IMR-90 (cell line): ENCODE data around the gene CDYL2. TPM values are rescaled to one million over a fixed set of nuclear protein-coding genes. Genes with fewer than 3 reads are reported as not detected.

ENCODE experiments used
- ATAC-seq: fragments of 200-7000 bp; cut with Tn5 transposase; 2 replicates; pipeline ENCODE4 v1.9.1; 2020; ENCODE audit warnings: low read depth, mild to moderate bottlenecking, moderate library complexity
- BruUV-seq: library from RNA; stranded (reverse); fragments of 400-500 nt; replicated peaks from 2 replicates; lab custom pipeline; 2021; lab: Mats Ljungman, UMichigan
- CTCF ChIA-PET: fragments of 300-600 bp; formaldehyde crosslinking; extraction: SDS; loops from one replicate; lab custom pipeline; 2021; ENCODE audit warnings: antibody characterized with exemption; lab: Yijun Ruan, JAX
- POLR2A ChIA-PET: fragments of 300-600 bp; sonication (Branson Sonifier 250); formaldehyde crosslinking; loops from one replicate; lab custom pipeline; 2022; ENCODE audit warnings: antibody characterized with exemption; ENCODE audit not compliant: unreplicated experiment; lab: Charles Lee
- DNase-seq: peaks from one replicate; pipeline ENCODE4 v3.0.0; 2013
- H2AFZ ChIP-seq: replicated peaks from 2 replicates; pipeline ENCODE3; 2013; ENCODE audit warnings: low read length, mild to moderate bottlenecking; ENCODE audit not compliant: poor library complexity
- H2AK5ac ChIP-seq: 2 replicates; pipeline ENCODE4 v1.6.1; 2013; ENCODE audit warnings: low read depth, low read length, inconsistent platforms
- H2AK9ac ChIP-seq: replicated peaks from 2 replicates; pipeline ENCODE3; 2013; ENCODE audit warnings: mild to moderate bottlenecking, low read depth, low read length, moderate library complexity; ENCODE audit not compliant: poor library complexity
- H2BK120ac ChIP-seq: 2 replicates; pipeline ENCODE4 v1.6.1; 2013; ENCODE audit warnings: low read depth, low read length, inconsistent platforms
- H2BK15ac ChIP-seq: 3 replicates; pipeline ENCODE4 v1.6.1; 2013; ENCODE audit warnings: low read depth, low read length, inconsistent platforms
- H2BK20ac ChIP-seq: 2 replicates; pipeline ENCODE4 v1.6.1; 2013; ENCODE audit warnings: low read depth, mild to moderate bottlenecking, inconsistent platforms, low read length, moderate library complexity
- H2BK5ac ChIP-seq: 2 replicates; pipeline ENCODE4 v1.6.1; 2013; ENCODE audit warnings: mild to moderate bottlenecking, low read depth, low read length, inconsistent platforms; ENCODE audit not compliant: poor library complexity, severe bottlenecking
- H3K14ac ChIP-seq: replicated peaks from 2 replicates; pipeline ENCODE4 v1.6.1; 2013; ENCODE audit warnings: low read depth, low read length, inconsistent platforms
- H3K18ac ChIP-seq: 2 replicates; pipeline ENCODE4 v1.6.1; 2013; ENCODE audit warnings: low read depth, low read length, control low read depth
- H3K23ac ChIP-seq: 2 replicates; pipeline ENCODE4 v1.6.1; 2013; ENCODE audit warnings: low read depth, low read length, inconsistent platforms
- H3K27ac ChIP-seq: 2 replicates; pipeline ENCODE4 v1.5.1; 2013; ENCODE audit warnings: mild to moderate bottlenecking, control low read depth, low read length; ENCODE audit not compliant: insufficient read depth
- H3K27me3 ChIP-seq: 2 replicates; pipeline ENCODE4 v1.6.1; 2013; ENCODE audit warnings: low read length; ENCODE audit not compliant: control insufficient read depth, insufficient read depth
- H3K36me3 ChIP-seq: 2 replicates; pipeline ENCODE4 v1.6.1; 2013; ENCODE audit warnings: low read length, mixed read lengths; ENCODE audit not compliant: control insufficient read depth, insufficient read depth
- H3K4ac ChIP-seq: 2 replicates; pipeline ENCODE4 v1.6.1; 2013; ENCODE audit warnings: low read depth, low read length, inconsistent platforms
- H3K4me1 ChIP-seq: 2 replicates; pipeline ENCODE4 v1.6.1; 2013; ENCODE audit warnings: low read length, mixed read lengths; ENCODE audit not compliant: control insufficient read depth, insufficient read depth
- H3K4me2 ChIP-seq: 2 replicates; pipeline ENCODE4 v1.6.1; 2013; ENCODE audit warnings: low read depth, mild to moderate bottlenecking, control low read depth, low read length, moderate library complexity
- H3K4me3 ChIP-seq: 2 replicates; pipeline ENCODE4 v1.5.1; 2013; ENCODE audit warnings: low read depth, mild to moderate bottlenecking, control low read depth, low read length, moderate library complexity; ENCODE audit not compliant: insufficient read depth
- H3K56ac ChIP-seq: 2 replicates; pipeline ENCODE4 v1.6.1; 2013; ENCODE audit warnings: low read length, inconsistent platforms; ENCODE audit not compliant: insufficient read depth; ENCODE audit errors: extremely low read depth
- H3K79me1 ChIP-seq, 2 experiments: 2 replicates each; pipeline ENCODE4 v1.6.1; 2013; ENCODE audit warnings: low read length in 2 of 2, inconsistent platforms in 1 of 2, low read depth in 1 of 2
- H3K9ac ChIP-seq: 2 replicates; pipeline ENCODE4 v1.6.1; 2013; ENCODE audit warnings: low read depth, low read length, control low read depth
- H3K9me1 ChIP-seq: 2 replicates; pipeline ENCODE4 v1.6.1; 2013; ENCODE audit warnings: low read length, inconsistent platforms; ENCODE audit not compliant: insufficient read depth
- H3K9me3 ChIP-seq: 2 replicates; pipeline ENCODE4 v1.6.1; 2013; ENCODE audit warnings: low read length; ENCODE audit not compliant: control insufficient read depth, insufficient read depth
- H4K20me1 ChIP-seq: 2 replicates; pipeline ENCODE4 v1.6.1; 2013; ENCODE audit warnings: low read length, inconsistent platforms; ENCODE audit not compliant: insufficient read depth
- H4K5ac ChIP-seq: 2 replicates; pipeline ENCODE4 v1.6.1; 2013; ENCODE audit warnings: mild to moderate bottlenecking, low read depth, low read length, control low read depth
- H4K8ac ChIP-seq, 2 experiments: 2 replicates each; pipeline ENCODE4 v1.6.1; 2013; ENCODE audit warnings: low read depth in 2 of 2, low read length in 2 of 2, control low read depth in 1 of 2, inconsistent platforms in 1 of 2
- H4K91ac ChIP-seq: 2 replicates; pipeline ENCODE4 v1.6.1; 2013; ENCODE audit warnings: low read depth, low read length, inconsistent platforms; ENCODE audit not compliant: insufficient read depth
- BHLHE40 ChIP-seq: fragments of 150-350 bp; IDR thresholded peaks from 2 replicates; pipeline ENCODE4 v1.6.1; 2016; ENCODE audit warnings: mild to moderate bottlenecking, low read depth, low read length
- CHD1 ChIP-seq: IDR thresholded peaks from 2 replicates; pipeline ENCODE4 v1.6.1; 2012; ENCODE audit warnings: low read depth, low read length, improper control_type of control experiment
- ELK1 ChIP-seq: fragments of 150-350 bp; IDR thresholded peaks from 2 replicates; pipeline ENCODE4 v1.6.1; 2016; ENCODE audit warnings: low read depth, mild to moderate bottlenecking, low read length, moderate library complexity, borderline replicate concordance
- MAFK ChIP-seq: IDR thresholded peaks from 2 replicates; pipeline ENCODE4 v1.6.1; 2012; ENCODE audit warnings: low read depth, low read length, improper control_type of control experiment
- MXI1 ChIP-seq: IDR thresholded peaks from 2 replicates; pipeline ENCODE4 v1.6.1; 2012; ENCODE audit warnings: low read depth, mild to moderate bottlenecking, low read length, moderate library complexity, borderline replicate concordance
- NFE2L2 ChIP-seq: fragments of 150-350 bp; IDR thresholded peaks from 2 replicates; pipeline ENCODE4 v1.6.1; 2016; ENCODE audit warnings: low read depth, mild to moderate bottlenecking, low read length
- RCOR1 ChIP-seq: IDR thresholded peaks from 2 replicates; pipeline ENCODE4 v1.6.1; 2012; ENCODE audit warnings: mild to moderate bottlenecking, low read length, improper control_type of control experiment; ENCODE audit not compliant: insufficient replicate concordance
- RFX5 ChIP-seq: IDR thresholded peaks from 2 replicates; pipeline ENCODE4 v1.8.0; 2012; ENCODE audit warnings: low read depth, mild to moderate bottlenecking, low read length, moderate library complexity
- WGBS, 2 experiments: methylation state at CpG; one replicate each; pipeline versions ENCODE4 v1.1.5 to v1.1.7; 2013; ENCODE audit warnings: missing lambda C conversion rate in 2 of 2; ENCODE audit not compliant: insufficient read length in 1 of 2; ENCODE audit errors: extremely low coverage in 2 of 2; 5-methylcytosine and 5-hydroxymethylcytosine counted together
- dilution Hi-C: fragments of 300-500 bp; cut with HindIII; formaldehyde crosslinking; loops from one replicate; pipeline ENCODE4 v1.14.3; 2018; ENCODE audit warnings: low sequenced_read_pairs; ENCODE audit not compliant: unreplicated experiment
- in situ Hi-C: fragments of 300-500 bp; cut with MboI; formaldehyde crosslinking; loops from 3 replicates; pipeline ENCODE4 v1.14.3; 2019; ENCODE audit warnings: low sequenced_read_pairs, inconsistent platforms, mixed read lengths
- intact Hi-C: fragments of 100-400 bp; cut with micrococcal nuclease; formaldehyde crosslinking; loops from 2 replicates; pipeline ENCODE4 v1.10.0; 2022
- polyA plus RNA-seq, 3 experiments: library from polyadenylated mRNA; depleted of rRNA; stranded (reverse); fragments of >200 nt; gene quantifications; 2 replicates each; pipeline ENCODE4 v1.2.3, GENCODE V29; 2012; ENCODE audit warnings: low replicate concordance in 1 of 3
- total RNA-seq: library from RNA; depleted of rRNA; stranded (reverse); fragments of >200 nt; gene quantifications from 2 replicates; pipeline ENCODE4 v1.2.3, GENCODE V29; 2012
- TF ChIP-seq, protein P1 (sequence below): conservative IDR thresholded peaks from 2 replicates; pipeline ENCODE4 v1.5.1; 2012; ENCODE audit warnings: mild to moderate bottlenecking, low read depth, low read length, improper control_type of control experiment

The CDYL2 gene
- total and polyA plus RNA-seq, 2 of the 4 experiments (the other 2 are of a cell fraction) = 1.2 to 3.9 TPM

GRCh38 chr16:80700558-80700957 is 103.8 kb downstream of the CDYL2 start:
- ATAC-seq = no peak
- Histone ChIP-seq H3K4me1 (no peaks in the 10 kb centered on the region), H2AFZ (no peak overlapping the region), H3K79me1 (no peaks in the 10 kb centered on the region; a peak in 1 of 4 replicates), H2AK5ac (no peak overlapping the region), H3K27me3 (no peaks in the 10 kb centered on the region), H3K18ac (no peak overlapping the region), H2BK120ac (no peak overlapping the region), H2BK5ac (no peak overlapping the region), H4K91ac (no peak overlapping the region), H4K8ac (no peak overlapping the region), H2BK20ac (no peak overlapping the region), H3K4ac (no peak overlapping the region), H3K4me2 (no peak overlapping the region), H3K27ac (no peak overlapping the region), H3K9me3 (no peaks in the 10 kb centered on the region; the same call in 1 of the 2 replicates), H4K5ac (no peak overlapping the region), H3K56ac (no peak overlapping the region), H3K9me1 (no peaks in the 10 kb centered on the region; the same call in 1 of the 2 replicates), H3K23ac (no peak overlapping the region), H2BK15ac (no peak overlapping the region), H3K14ac (no peak overlapping the region), H2AK9ac (no peak overlapping the region), H4K20me1 (no peaks in the 10 kb centered on the region), H3K9ac (no peak overlapping the region), H3K36me3 (no peaks in the 10 kb centered on the region), H3K4me3 (no peak overlapping the region)
- DNase-seq = no peak
- CTCF ChIA-PET = no interaction called here
- in situ Hi-C loops (no loop called here), dilution Hi-C loops (no loop called here), intact Hi-C loops (no loop called here)
- WGBS, 2 experiments = no CpG with 5 or more reads among the region's 4 CpGs
- POLR2A ChIA-PET = no interaction called here
- TF ChIP-seq MAFK (no peak), NFE2L2 (no peak), CHD1 (no peak), RFX5 (no peak), RCOR1 (no peak), BHLHE40 (no peak), ELK1 (no peak), MXI1 (no peak)
- TF ChIP-seq, protein P1, sequence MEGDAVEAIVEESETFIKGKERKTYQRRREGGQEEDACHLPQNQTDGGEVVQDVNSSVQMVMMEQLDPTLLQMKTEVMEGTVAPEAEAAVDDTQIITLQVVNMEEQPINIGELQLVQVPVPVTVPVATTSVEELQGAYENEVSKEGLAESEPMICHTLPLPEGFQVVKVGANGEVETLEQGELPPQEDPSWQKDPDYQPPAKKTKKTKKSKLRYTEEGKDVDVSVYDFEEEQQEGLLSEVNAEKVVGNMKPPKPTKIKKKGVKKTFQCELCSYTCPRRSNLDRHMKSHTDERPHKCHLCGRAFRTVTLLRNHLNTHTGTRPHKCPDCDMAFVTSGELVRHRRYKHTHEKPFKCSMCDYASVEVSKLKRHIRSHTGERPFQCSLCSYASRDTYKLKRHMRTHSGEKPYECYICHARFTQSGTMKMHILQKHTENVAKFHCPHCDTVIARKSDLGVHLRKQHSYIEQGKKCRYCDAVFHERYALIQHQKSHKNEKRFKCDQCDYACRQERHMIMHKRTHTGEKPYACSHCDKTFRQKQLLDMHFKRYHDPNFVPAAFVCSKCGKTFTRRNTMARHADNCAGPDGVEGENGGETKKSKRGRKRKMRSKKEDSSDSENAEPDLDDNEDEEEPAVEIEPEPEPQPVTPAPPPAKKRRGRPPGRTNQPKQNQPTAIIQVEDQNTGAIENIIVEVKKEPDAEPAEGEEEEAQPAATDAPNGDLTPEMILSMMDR = no peak
- no TSS peak for BruUV-seq
